K562 (cell line): ENCODE results near the gene BTBD16. TPM values are rescaled to one million over a fixed set of nuclear protein-coding genes. Genes with fewer than 3 reads are reported as not detected.

Source experiments
- ATAC-seq: fragments of 200-7000 bp; cut with Tn5 transposase; 3 replicates; pipeline ENCODE4 v1.9.1; 2020; ENCODE audit warnings: moderate library complexity
- BruUV-seq: library from RNA; stranded (reverse); fragments of 400-500 nt; replicated peaks from 2 replicates; lab custom pipeline; 2021; lab: Mats Ljungman, UMichigan
- CTCF ChIA-PET: fragments of 300-600 bp; formaldehyde crosslinking; extraction: SDS; loops from one replicate; lab custom pipeline; 2021; ENCODE audit warnings: low intra/inter-chr PET ratio; lab: Yijun Ruan, JAX
- POLR2A ChIA-PET: fragments of 300-600, 350-650 bp; sonication (Branson Sonifier 250); formaldehyde crosslinking; extraction: SDS; loops from one replicate; lab custom pipeline; 2021; ENCODE audit warnings: antibody characterized with exemption, inconsistent platforms; lab: Yijun Ruan, JAX
- DNase-seq, 4 experiments: peaks; one replicate each; pipeline versions ENCODE4 v3.0.0 to v3.0.0-alpha.2; 2011 to 2018; ENCODE audit warnings: low spot score in 3 of 4, mixed read lengths in 3 of 4; ENCODE audit errors: extremely low read depth in 1 of 4
- FAIRE-seq: peaks from 2 replicates; lab custom pipeline; 2011; peaks lifted over from hg19 to GRCh38; lab: Jason Lieb, UNC
- H2AFZ ChIP-seq: 2 replicates; pipeline ENCODE4 v1.6.0; 2011; ENCODE audit warnings: low read depth, low read length, control low read depth, inconsistent platforms
- H3K27ac ChIP-seq: fragments of 200-600 bp; 3 replicates; pipeline ENCODE4 v1.8.0; 2011; ENCODE audit warnings: low read depth, mild to moderate bottlenecking, control low read depth, inconsistent platforms, low read length, moderate library complexity, mixed read lengths; ENCODE audit errors: extremely low read depth
- H3K27me3 ChIP-seq, 2 experiments: fragments of 300-600 bp in 1 of 2; 2 replicates in 1 of 2; 3 replicates in 1 of 2; pipeline versions ENCODE4 v1.6.0 to v1.8.0; 2011; ENCODE audit warnings: inconsistent platforms in 2 of 2, low read length in 2 of 2, mild to moderate bottlenecking in 1 of 2, mixed read lengths in 1 of 2, moderate library complexity in 1 of 2; ENCODE audit not compliant: control insufficient read depth in 2 of 2, insufficient read depth in 2 of 2
- H3K36me3 ChIP-seq: fragments of 300-600 bp; 3 replicates; pipeline ENCODE4 v1.8.0; 2011; ENCODE audit warnings: mild to moderate bottlenecking, low read length, inconsistent platforms; ENCODE audit not compliant: control insufficient read depth, insufficient read depth
- H3K4me1 ChIP-seq, 2 experiments: fragments of 200-600 bp in 1 of 2; replicated peaks in 1 of 2; 2 replicates in 1 of 2; 3 replicates in 1 of 2; pipeline versions ENCODE4 v1.5.1 to v1.8.0; 2011; ENCODE audit warnings: inconsistent platforms in 2 of 2, low read length in 2 of 2, mild to moderate bottlenecking in 1 of 2, mixed read lengths in 1 of 2, moderate library complexity in 1 of 2; ENCODE audit not compliant: control insufficient read depth in 2 of 2, insufficient read depth in 2 of 2
- H3K4me2 ChIP-seq: 2 replicates; pipeline ENCODE4 v1.6.1; 2011; ENCODE audit warnings: low read length, control low read depth, inconsistent platforms, mixed read lengths; ENCODE audit not compliant: insufficient read depth
- H3K4me3 ChIP-seq: fragments of 200-600 bp; sonication (generic), shearing (Covaris generic); 2 replicates; pipeline ENCODE4 v1.5.1; 2016; ENCODE audit warnings: control low read depth, inconsistent platforms
- H3K79me2 ChIP-seq: fragments of 200-600 bp; 3 replicates; pipeline ENCODE4 v1.8.0; 2011; ENCODE audit warnings: low read length, inconsistent platforms; ENCODE audit not compliant: control insufficient read depth, insufficient read depth
- H3K9ac ChIP-seq, 2 experiments: 2 replicates each; pipeline versions ENCODE4 v1.6.0 to v1.6.1; 2011; ENCODE audit warnings: low read depth in 2 of 2, low read length in 2 of 2, control low read depth in 1 of 2, inconsistent platforms in 1 of 2, mild to moderate bottlenecking in 1 of 2, mixed read lengths in 1 of 2; ENCODE audit not compliant: insufficient read depth in 1 of 2
- H3K9me1 ChIP-seq: one replicate; pipeline ENCODE4 v1.6.0; 2011; ENCODE audit warnings: inconsistent platforms, mild to moderate bottlenecking, low read length, moderate library complexity; ENCODE audit not compliant: control insufficient read depth, insufficient read depth
- H3K9me3 ChIP-seq: replicated peaks from 2 replicates; pipeline ENCODE4 v1.5.1; 2011; ENCODE audit warnings: low read depth, low read length, inconsistent platforms; ENCODE audit not compliant: control insufficient read depth, insufficient read depth
- H4K20me1 ChIP-seq: replicated peaks from 2 replicates; pipeline ENCODE4 v1.6.1; 2011; ENCODE audit warnings: low read length, inconsistent platforms, mixed read lengths; ENCODE audit not compliant: control insufficient read depth, insufficient read depth
- FOXA3 ChIP-seq, 2 experiments: fragments of 450-650 bp in 1 of 2; sonication (generic) in 1 of 2; formaldehyde crosslinking; IDR thresholded peaks in 1 of 2; conservative IDR thresholded peaks in 1 of 2; 2 replicates each; pipeline versions ENCODE4 v1.4.0 to v1.8.0; 2020 to 2022; ENCODE audit warnings: mild to moderate bottlenecking in 2 of 2, missing genetic modification reagents in 1 of 2
- NR0B1 ChIP-seq: fragments of 450-650 bp; IDR thresholded peaks from one replicate; pipeline ENCODE4 v1.6.1; 2018; ENCODE audit warnings: mild to moderate bottlenecking, moderate library complexity; ENCODE audit not compliant: partially characterized antibody
- POLR3G ChIP-seq: IDR thresholded peaks from 2 replicates; pipeline ENCODE4 v1.6.1; 2011; ENCODE audit not compliant: insufficient read length, insufficient replicate concordance; ENCODE audit errors: extremely low read depth
- RAD21 ChIP-seq, 2 experiments: fragments of 250-450 bp in 1 of 2; fragments of 450-650 bp in 1 of 2; sonication (Bioruptor Pico) in 1 of 2; formaldehyde crosslinking in 1 of 2; IDR thresholded peaks in 1 of 2; conservative IDR thresholded peaks in 1 of 2; 2 replicates each; pipeline versions ENCODE4 v1.4.0 to v1.8.0; 2020 to 2022; ENCODE audit warnings: mild to moderate bottlenecking in 2 of 2, moderate library complexity in 1 of 2
- TFAP4 ChIP-seq: sonication (generic); formaldehyde crosslinking; IDR thresholded peaks from 2 replicates; pipeline ENCODE4 v1.8.0; 2022; ENCODE audit warnings: missing genetic modification reagents, mild to moderate bottlenecking, moderate library complexity, borderline replicate concordance
- ZNF165 ChIP-seq: fragments of 250-450 bp; sonication (Bioruptor Pico); IDR thresholded peaks from 2 replicates; pipeline ENCODE4 v1.4.0; 2020; ENCODE audit warnings: borderline replicate concordance
- ZNF699 ChIP-seq: fragments of 250-450 bp; sonication (Bioruptor Pico); IDR thresholded peaks from 2 replicates; pipeline ENCODE4 v1.8.0; 2021; ENCODE audit warnings: mild to moderate bottlenecking, moderate library complexity; ENCODE audit not compliant: insufficient replicate concordance
- ZSCAN32 ChIP-seq: fragments of 450-650 bp; formaldehyde crosslinking; IDR thresholded peaks from 2 replicates; pipeline ENCODE4 v1.4.0; 2020; ENCODE audit warnings: mild to moderate bottlenecking, moderate library complexity
- WGBS: fragments of 100-300 bp; shearing (Covaris generic); methylation state at CpG from one replicate; pipeline ENCODE4 v1.1.6; 2016; ENCODE audit warnings: low coverage, mixed read lengths; ENCODE audit not compliant: insufficient coverage; ENCODE audit errors: missing lambda C conversion rate; 5-methylcytosine and 5-hydroxymethylcytosine counted together
- in situ Hi-C: fragments of 300-500 bp; cut with MboI; formaldehyde crosslinking; loops from 4 replicates; pipeline ENCODE4 v1.15.0; 2018; ENCODE audit warnings: inconsistent platforms, mixed read lengths
- intact Hi-C: fragments of 100-400 bp; cut with micrococcal nuclease; formaldehyde crosslinking; loops from 2 replicates; pipeline ENCODE4 v1.14.2; 2022
- polyA plus RNA-seq, 8 experiments: library from polyadenylated mRNA; depleted of rRNA in 4 of 8; stranded (reverse) in 5 of 8; unstranded in 3 of 8; fragments of >200 nt; fragmentation: Nextera tagmentation in 2 of 8; fragmentation: Illumina TruSeq in 1 of 8; extraction: Ambion mirVana in 2 of 8; extraction: Trizol in 1 of 8; gene quantifications; 2 replicates each; pipeline versions ENCODE4 v1.2.1 to v1.2.3, GENCODE V29; 2011 to 2014; ENCODE audit warnings: inconsistent platforms in 1 of 8, missing spikeins in 1 of 8
- total RNA-seq, 7 experiments: library from RNA; depleted of rRNA in 6 of 7; stranded (reverse); fragments of >200 nt in 6 of 7; fragmentation: Illumina TruSeq in 2 of 7; extraction: Trizol in 2 of 7; gene quantifications; 2 replicates each; pipeline versions ENCODE4 v1.2.1 to v1.2.3, GENCODE V29; 2011 to 2021; ENCODE audit warnings: low replicate concordance in 1 of 7
- TF ChIP-seq, protein P1 (sequence below): sonication (generic); formaldehyde crosslinking; IDR thresholded peaks from 2 replicates; pipeline ENCODE4 v1.8.1; 2022; ENCODE audit warnings: missing genetic modification reagents
- TF ChIP-seq, protein P2 (sequence below), 3 experiments: IDR thresholded peaks in 2 of 3; conservative IDR thresholded peaks in 1 of 3; 2 replicates each; pipeline ENCODE4 v1.5.1; 2011 to 2012; ENCODE audit warnings: low read length in 3 of 3, mild to moderate bottlenecking in 3 of 3, control low read depth in 2 of 3, improper control_type of control experiment in 1 of 3, inconsistent platforms in 1 of 3, low read depth in 1 of 3, mixed read lengths in 1 of 3, moderate library complexity in 1 of 3; ENCODE audit not compliant: insufficient read depth in 2 of 3

Gene BTBD16
- total and polyA plus RNA-seq, 9 of the 15 experiments (the other 6 are each of a cell fraction or from before 2014, with no cell fraction given) = 0.11 TPM; not detected in 8

GRCh38 chr10:122265896-122266295 is 5.2 kb upstream of the BTBD16 start (continued):
- TF ChIP-seq NR0B1 (no peak), ZSCAN32 (CRISPR knock-in tag) (no peak), POLR3G (no peak), ZNF699 (CRISPR knock-in tag) (no peak)
- TF ChIP-seq, protein P1, sequence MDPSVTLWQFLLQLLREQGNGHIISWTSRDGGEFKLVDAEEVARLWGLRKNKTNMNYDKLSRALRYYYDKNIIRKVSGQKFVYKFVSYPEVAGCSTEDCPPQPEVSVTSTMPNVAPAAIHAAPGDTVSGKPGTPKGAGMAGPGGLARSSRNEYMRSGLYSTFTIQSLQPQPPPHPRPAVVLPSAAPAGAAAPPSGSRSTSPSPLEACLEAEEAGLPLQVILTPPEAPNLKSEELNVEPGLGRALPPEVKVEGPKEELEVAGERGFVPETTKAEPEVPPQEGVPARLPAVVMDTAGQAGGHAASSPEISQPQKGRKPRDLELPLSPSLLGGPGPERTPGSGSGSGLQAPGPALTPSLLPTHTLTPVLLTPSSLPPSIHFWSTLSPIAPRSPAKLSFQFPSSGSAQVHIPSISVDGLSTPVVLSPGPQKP (CRISPR knock-in tag) = no peak

DNA sequence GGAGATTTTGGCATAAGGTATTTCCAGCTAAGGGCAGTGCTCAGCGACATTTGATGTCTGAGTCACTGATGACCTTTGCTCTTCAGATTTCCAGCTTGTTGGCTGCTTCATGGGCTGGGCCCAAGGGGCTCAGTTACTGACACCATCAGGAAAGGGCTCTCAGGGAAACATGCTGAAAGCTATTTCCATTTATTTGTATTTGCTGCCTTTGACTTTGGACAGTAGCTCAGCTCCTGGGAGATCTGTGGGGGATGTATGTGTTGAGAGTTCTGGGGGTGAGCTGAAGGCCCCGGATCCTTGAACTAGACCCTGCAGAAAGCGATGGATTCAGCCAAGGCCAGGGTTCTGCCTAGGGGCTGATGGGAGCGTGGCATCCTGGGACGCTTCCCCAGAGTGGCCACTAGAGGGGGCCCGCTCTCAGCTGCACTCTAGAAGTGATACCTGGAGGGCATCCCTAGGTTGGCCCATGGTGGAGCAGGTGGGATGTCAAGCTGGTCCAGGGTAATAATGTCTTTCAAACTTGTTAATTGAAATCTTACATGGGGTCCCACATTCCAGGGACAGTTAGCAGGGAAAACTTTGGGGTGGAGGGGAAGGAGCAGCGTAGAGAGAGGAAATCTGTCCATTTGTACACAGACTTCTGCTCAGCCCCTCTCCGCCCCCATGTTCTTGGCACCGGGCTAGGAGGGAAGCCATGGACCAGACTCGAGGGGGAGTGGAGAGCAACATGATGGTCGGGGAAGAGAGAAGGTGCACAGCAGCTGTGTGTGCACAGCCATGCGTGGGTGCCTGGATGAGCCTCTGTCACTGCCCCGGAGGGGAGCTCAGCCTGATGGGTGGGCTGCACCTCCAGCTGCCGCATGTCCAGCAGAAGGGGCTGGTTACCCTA is 3.0 kb upstream of the BTBD16 start:
- Histone ChIP-seq H4K20me1 (no peaks in the 10 kb centered on the region), H3K4me3 (no peak overlapping the region), H3K27me3 (peaks cover 0 to 4% of the 10 kb centered on the region in 2 experiments; a peak in 1 of 5 replicates), H2AFZ (no peak overlapping the region), H3K9ac (no peak overlapping the region), H3K79me2 (no peaks in the 10 kb centered on the region), H3K36me3 (no peaks in the 10 kb centered on the region), H3K4me2 (no peak overlapping the region), H3K9me3 (no peaks in the 10 kb centered on the region), H3K4me1 (no peaks in the 10 kb centered on the region), H3K27ac (no peak overlapping the region), H3K9me1 (no peaks in the 10 kb centered on the region)
- in situ Hi-C loops (no loop called here), intact Hi-C loops (loop anchor here (10.0 kb wide), 1 partner anchor 123 kb away; no protein-coding TSS in a partner anchor)
- no TSS peak for BruUV-seq
- POLR2A ChIA-PET = interaction anchor here (0.6 to 0.7 kb wide), 2 partner anchors 361 to 668 kb away, joined by 3 read pairs; no protein-coding TSS in a partner anchor
- peak; percentile 96 for ATAC-seq
- CTCF ChIA-PET = interaction anchor here (1.0 kb wide), 1 partner anchor 167 kb away, joined by 3 read pairs; no protein-coding TSS in a partner anchor
- FAIRE-seq = no peak
- peak; percentile 37 to 75 (median 70) for DNase-seq
- TF ChIP-seq RAD21 (CRISPR knock-in tag; conservative IDR thresholded peaks at IDR 0.05 in 1 of 2, IDR thresholded peaks at IDR 0.05 in 1 of 2) (peak in 1 of 2 experiments; percentile 38; a peak in 2 of 4 replicates), FOXA3 (CRISPR knock-in tag; conservative IDR thresholded peaks at IDR 0.05 in 1 of 2, IDR thresholded peaks at IDR 0.05 in 1 of 2) (no peak), TFAP4 (CRISPR knock-in tag) (0 out of 2 replicates have a peak, but pooled peaks have one; percentile 16), ZNF165 (no peak)
- TF ChIP-seq, protein P2, sequence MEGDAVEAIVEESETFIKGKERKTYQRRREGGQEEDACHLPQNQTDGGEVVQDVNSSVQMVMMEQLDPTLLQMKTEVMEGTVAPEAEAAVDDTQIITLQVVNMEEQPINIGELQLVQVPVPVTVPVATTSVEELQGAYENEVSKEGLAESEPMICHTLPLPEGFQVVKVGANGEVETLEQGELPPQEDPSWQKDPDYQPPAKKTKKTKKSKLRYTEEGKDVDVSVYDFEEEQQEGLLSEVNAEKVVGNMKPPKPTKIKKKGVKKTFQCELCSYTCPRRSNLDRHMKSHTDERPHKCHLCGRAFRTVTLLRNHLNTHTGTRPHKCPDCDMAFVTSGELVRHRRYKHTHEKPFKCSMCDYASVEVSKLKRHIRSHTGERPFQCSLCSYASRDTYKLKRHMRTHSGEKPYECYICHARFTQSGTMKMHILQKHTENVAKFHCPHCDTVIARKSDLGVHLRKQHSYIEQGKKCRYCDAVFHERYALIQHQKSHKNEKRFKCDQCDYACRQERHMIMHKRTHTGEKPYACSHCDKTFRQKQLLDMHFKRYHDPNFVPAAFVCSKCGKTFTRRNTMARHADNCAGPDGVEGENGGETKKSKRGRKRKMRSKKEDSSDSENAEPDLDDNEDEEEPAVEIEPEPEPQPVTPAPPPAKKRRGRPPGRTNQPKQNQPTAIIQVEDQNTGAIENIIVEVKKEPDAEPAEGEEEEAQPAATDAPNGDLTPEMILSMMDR (IDR thresholded peaks at IDR 0.05 in 2 of 3, conservative IDR thresholded peaks at IDR 0.05 in 1 of 3; ENCODE audit: insufficient read depth in 2 of 3, low read depth in 1 of 3, low read length in 3 of 3) = peak; percentile 68 to 85 (median 77)
- WGBS = 2% methylated on average over 8 of the region's 14 CpGs
